ENCODE measurements around the gene LRMDA. TPM values are rescaled to one million over a fixed set of nuclear protein-coding genes. Genes with fewer than 3 reads are reported as not detected.

The LRMDA gene
- total and polyA plus RNA-seq, 2 of the 8 experiments (the other 6 are each of a cell fraction or from before 2014, with no cell fraction given): 0.86 to 2.8 TPM

DNA sequence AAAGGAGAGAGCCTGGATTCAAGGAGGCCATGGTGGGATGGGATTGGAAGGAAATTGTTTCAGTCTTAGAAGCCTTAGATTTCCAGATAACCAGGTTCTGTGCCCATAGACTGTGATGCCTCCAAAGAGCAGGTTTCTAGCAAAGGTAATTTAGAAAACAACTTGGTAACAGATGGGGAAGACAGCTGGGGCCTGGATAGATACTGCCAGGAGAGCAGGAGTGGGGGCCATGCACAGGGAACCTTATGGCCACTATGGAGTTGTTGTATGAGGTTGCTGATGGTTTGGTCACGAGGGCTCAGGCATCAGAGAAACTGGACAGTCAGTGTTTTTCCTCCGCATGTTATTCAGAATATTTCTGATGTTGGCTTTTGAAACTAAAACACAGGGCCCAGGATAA lies 901.9 kb downstream of the LRMDA start:
- Histone ChIP-seq H3K9me3 (ENCODE audit: insufficient read depth in 2 of 2, low read depth in 1 of 2, low read length in 1 of 2) (no peaks in the 10 kb centered on the region; a peak in 1 of 4 replicates), H3K9ac (replicated peaks in 1 of 4; ENCODE audit: extremely low read depth in 1 of 4, low read depth in 3 of 4, low read length in 3 of 4) (no peak overlapping the region), H3K14ac (ENCODE audit: insufficient read length) (no peak overlapping the region), H3K56ac (replicated peaks; ENCODE audit: insufficient read length, low read depth, low read length) (no peak overlapping the region), H3K27me3 (replicated peaks in 1 of 4; ENCODE audit: control insufficient read depth in 3 of 4, extremely low read depth in 1 of 4, insufficient read depth in 3 of 4, low read length in 3 of 4) (no peaks in the 10 kb centered on the region), H3K4ac (replicated peaks; ENCODE audit: insufficient read length, low read depth, low read length) (no peak overlapping the region), H3K4me3 (ENCODE audit: extremely low read depth in 1 of 4, insufficient read depth in 2 of 4, low read depth in 3 of 4, low read length in 4 of 4) (no peak overlapping the region), H3K79me1 (ENCODE audit: low read depth, low read length) (no peaks in the 10 kb centered on the region), H4K5ac (ENCODE audit: insufficient read length, low read depth, low read length) (no peak overlapping the region), H3K36me3 (ENCODE audit: control insufficient read depth in 2 of 4, insufficient read depth in 4 of 4, low read length in 3 of 4) (no peaks in the 10 kb centered on the region), H2BK120ac (replicated peaks; ENCODE audit: low read depth, low read length) (no peak overlapping the region), H4K91ac (replicated peaks; ENCODE audit: insufficient read length, low read length) (no peak overlapping the region), H2AFZ (ENCODE audit: low read length) (no peak overlapping the region), H3K18ac (ENCODE audit: extremely low read depth, low read length) (no peak overlapping the region), H3K23ac (ENCODE audit: insufficient read length) (no peak overlapping the region), H2BK5ac (ENCODE audit: low read depth, low read length) (no peak overlapping the region), H2BK15ac (ENCODE audit: low read length) (no peak overlapping the region), H3K27ac (ENCODE audit: low read depth, low read length) (no peak overlapping the region), H4K8ac (ENCODE audit: extremely low read depth, insufficient read depth, low read length) (no peak overlapping the region), H3K4me2 (ENCODE audit: insufficient read depth in 1 of 2, low read depth in 2 of 2, low read length in 2 of 2) (no peak overlapping the region), H4K20me1 (replicated peaks in 1 of 2; ENCODE audit: control insufficient read depth in 1 of 2, insufficient read depth in 2 of 2, low read length in 2 of 2) (no peaks in the 10 kb centered on the region), H3K23me2 (ENCODE audit: low read depth, low read length) (no peaks in the 10 kb centered on the region), H2BK12ac (ENCODE audit: low read depth, low read length) (no peak overlapping the region), H3K79me2 (ENCODE audit: control insufficient read depth in 1 of 2, insufficient read depth in 2 of 2, low read length in 2 of 2) (no peaks in the 10 kb centered on the region), H3K4me1 (replicated peaks in 1 of 4; ENCODE audit: control insufficient read depth in 3 of 4, insufficient read depth in 4 of 4, low read length in 3 of 4) (peaks cover 0 to 9% (median 3%) of the 10 kb centered on the region in 4 experiments; a peak in 4 of 7 replicates), H2BK20ac (ENCODE audit: low read length) (no peak overlapping the region), H2AK5ac (ENCODE audit: low read depth, low read length) (no peak overlapping the region)
- ChIA-PET POLR2A (ENCODE audit: partially characterized antibody) (no interaction called here), CTCF (ENCODE audit: partially characterized antibody) (interaction anchor here (1.5 kb wide), 1 partner anchor 11 kb away, joined by 4 read pairs; no protein-coding TSS in a partner anchor)
- DNase-seq (ENCODE audit: low read depth in 1 of 2, low spot score in 2 of 2) (no peak), FAIRE-seq (no peak)
- WGBS, 2 experiments (ENCODE audit: extremely low coverage in 1 of 2, insufficient coverage in 1 of 2, insufficient read length in 1 of 2, insufficient replicate concordance in 2 of 2, low coverage in 1 of 2, low lambda C conversion rate in 2 of 2, missing lambda C conversion rate in 1 of 2): 100% methylated on average over 2 of the region's 2 CpGs; no CpG with 5 or more reads in 1 of the 2 experiments
- TF ChIP-seq TBP (IDR thresholded peaks at IDR 0.05; ENCODE audit: low read depth, low read length) (no peak), KDM4A (IDR thresholded peaks at IDR 0.05; ENCODE audit: low read depth, low read length, severe bottlenecking) (no peak), JUND (IDR thresholded peaks at IDR 0.05; ENCODE audit: low read length) (no peak)
